Measurements from ENCODE around the gene VSIG10L.

The VSIG10L gene

GRCh38 chr19:51341976-51342580, at the start of gene VSIG10L:
Gene VSIG10L, minus strand, starts transcription at chr19:51342139. Its CDS starts 15 bp downstream, at chr19:51342124.
- no peak for DNase-seq

GRCh38 chr19:51391073-51391611, 49.2 kb upstream of the VSIG10L start:
- DNase-seq, result no peak

- DNase-seq, result no peak
These were observed 47.2 kb upstream of the VSIG10L start for GRCh38 chr19:51389143-51389542.

- DNase-seq, result no peak
These were observed 46.0 kb upstream of the VSIG10L start, which contains the start of gene LIM2 for GRCh38 chr19:51387924-51388389. Gene LIM2, minus strand, starts transcription at chr19:51387974. Its CDS starts 531 bp downstream, at chr19:51387443.

- peak; percentile 38 for DNase-seq
These were observed 45.1 kb upstream of the VSIG10L start for GRCh38 chr19:51386882-51387520.

- DNase-seq, result no peak
These were observed 40.1 kb upstream of the VSIG10L start for GRCh38 chr19:51382004-51382403.

- no peak for DNase-seq
These were observed 38.4 kb upstream of the VSIG10L start for GRCh38 chr19:51380379-51380778.

GRCh38 chr19:51377422-51377821, 35.5 kb upstream of the VSIG10L start:
- DNase-seq, result no peak

- DNase-seq, result peak; percentile 48
These were observed 33.7 kb upstream of the VSIG10L start for GRCh38 chr19:51375504-51376221.

- DNase-seq, result peak; percentile 89
These were observed 30.9 kb upstream of the VSIG10L start, which contains the start of gene NKG7 for GRCh38 chr19:51372649-51373504. Gene NKG7, minus strand, starts transcription at chr19:51372654. Its CDS starts 119 bp downstream, at chr19:51372535.

GRCh38 chr19:51372021-51372648, 30.2 kb upstream of the VSIG10L start:
- DNase-seq, result no peak

- no peak for DNase-seq
These were observed 29.3 kb upstream of the VSIG10L start for GRCh38 chr19:51371186-51371690.

GRCh38 chr19:51370230-51370629, 28.3 kb upstream of the VSIG10L start:
- DNase-seq, result no peak

GRCh38 chr19:51368366-51369282, 26.7 kb upstream of the VSIG10L start, which contains the start of gene CLDND2:
Gene CLDND2, minus strand, starts transcription at chr19:51369003. Its CDS starts 426 bp downstream, at chr19:51368577.
- DNase-seq, result peak; percentile 37

- DNase-seq, result peak; percentile 97
These were observed 25.8 kb upstream of the VSIG10L start for GRCh38 chr19:51367565-51368365.

GRCh38 chr19:51367255-51367564, 25.3 kb upstream of the VSIG10L start:
- no peak for DNase-seq

GRCh38 chr19:51366389-51367254, 24.7 kb upstream of the VSIG10L start:
- peak; percentile 96 for DNase-seq

- no peak for DNase-seq
These were observed 24.0 kb upstream of the VSIG10L start, which contains the start of gene ETFB for GRCh38 chr19:51365965-51366388. Gene ETFB, minus strand, starts transcription at chr19:51366388. Its CDS starts 62 bp downstream, at chr19:51366326.

All from CD4-positive, alpha-beta T cell treated with Interleukin-21 for 1 hour (primary cell).